Measurements from ENCODE around the gene MEA1. TPM values are rescaled to one million over a fixed set of nuclear protein-coding genes. Genes with fewer than 3 reads are reported as not detected.

The MEA1 gene
- total and polyA plus RNA-seq, 2 experiments from 2014 or later: 70.5 to 205 TPM

DNA sequence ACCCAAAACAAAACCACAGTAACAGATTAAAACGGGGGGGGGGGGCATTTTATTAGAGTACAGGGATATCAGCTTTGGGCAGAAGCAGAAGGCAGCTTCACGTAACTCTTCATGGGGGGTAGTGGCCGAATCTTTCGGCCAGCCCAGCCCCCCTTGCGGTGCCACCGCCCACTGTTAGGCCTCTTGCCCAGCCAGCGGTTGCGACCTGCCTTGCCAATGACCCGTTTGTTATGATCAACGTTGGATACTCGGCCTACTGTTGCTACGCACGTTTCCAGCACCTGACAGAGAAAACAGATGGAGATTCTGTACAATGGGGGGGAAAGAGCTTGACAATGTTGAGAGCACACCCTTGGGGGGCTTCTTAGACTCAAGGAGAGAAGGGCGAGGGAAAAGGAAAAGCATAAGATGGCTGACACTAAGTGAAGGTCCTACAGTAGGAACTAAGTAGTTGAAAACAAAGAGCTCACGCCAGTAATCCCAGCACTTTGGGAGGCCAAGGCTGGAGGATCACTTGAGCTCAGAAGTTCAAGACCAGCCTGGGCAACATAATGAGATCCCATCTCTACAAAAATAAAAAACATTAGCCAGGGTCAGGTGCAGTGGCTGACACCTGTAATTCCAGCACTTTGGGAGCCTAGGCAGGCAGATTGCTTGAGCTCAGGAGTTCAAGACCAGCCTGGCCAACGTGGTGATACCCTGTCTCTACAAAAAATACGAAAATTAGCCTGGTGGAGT is 40.6 kb upstream of the MEA1 start (continued):
- TF ChIP-seq, protein P1, sequence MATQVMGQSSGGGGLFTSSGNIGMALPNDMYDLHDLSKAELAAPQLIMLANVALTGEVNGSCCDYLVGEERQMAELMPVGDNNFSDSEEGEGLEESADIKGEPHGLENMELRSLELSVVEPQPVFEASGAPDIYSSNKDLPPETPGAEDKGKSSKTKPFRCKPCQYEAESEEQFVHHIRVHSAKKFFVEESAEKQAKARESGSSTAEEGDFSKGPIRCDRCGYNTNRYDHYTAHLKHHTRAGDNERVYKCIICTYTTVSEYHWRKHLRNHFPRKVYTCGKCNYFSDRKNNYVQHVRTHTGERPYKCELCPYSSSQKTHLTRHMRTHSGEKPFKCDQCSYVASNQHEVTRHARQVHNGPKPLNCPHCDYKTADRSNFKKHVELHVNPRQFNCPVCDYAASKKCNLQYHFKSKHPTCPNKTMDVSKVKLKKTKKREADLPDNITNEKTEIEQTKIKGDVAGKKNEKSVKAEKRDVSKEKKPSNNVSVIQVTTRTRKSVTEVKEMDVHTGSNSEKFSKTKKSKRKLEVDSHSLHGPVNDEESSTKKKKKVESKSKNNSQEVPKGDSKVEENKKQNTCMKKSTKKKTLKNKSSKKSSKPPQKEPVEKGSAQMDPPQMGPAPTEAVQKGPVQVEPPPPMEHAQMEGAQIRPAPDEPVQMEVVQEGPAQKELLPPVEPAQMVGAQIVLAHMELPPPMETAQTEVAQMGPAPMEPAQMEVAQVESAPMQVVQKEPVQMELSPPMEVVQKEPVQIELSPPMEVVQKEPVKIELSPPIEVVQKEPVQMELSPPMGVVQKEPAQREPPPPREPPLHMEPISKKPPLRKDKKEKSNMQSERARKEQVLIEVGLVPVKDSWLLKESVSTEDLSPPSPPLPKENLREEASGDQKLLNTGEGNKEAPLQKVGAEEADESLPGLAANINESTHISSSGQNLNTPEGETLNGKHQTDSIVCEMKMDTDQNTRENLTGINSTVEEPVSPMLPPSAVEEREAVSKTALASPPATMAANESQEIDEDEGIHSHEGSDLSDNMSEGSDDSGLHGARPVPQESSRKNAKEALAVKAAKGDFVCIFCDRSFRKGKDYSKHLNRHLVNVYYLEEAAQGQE (IDR thresholded peaks at IDR 0.05; ENCODE audit: unreplicated experiment): no peak
- TF ChIP-seq NANOG (IDR thresholded peaks at IDR 0.05; ENCODE audit: borderline replicate concordance) (no peak), JUNB (IDR thresholded peaks at IDR 0.05; ENCODE audit: unreplicated experiment) (no peak), STAT1 (IDR thresholded peaks at IDR 0.05; ENCODE audit: unreplicated experiment) (no peak), CREB1 (CRISPR knock-in tag; IDR thresholded peaks at IDR 0.05; ENCODE audit: low read depth) (no peak), EZH2 (IDR thresholded peaks at IDR 0.05; ENCODE audit: low read depth, unreplicated experiment) (no peak), POLR2AphosphoS5 (IDR thresholded peaks at IDR 0.05; ENCODE audit: low read depth) (no peak), EZH2phosphoT487 (IDR thresholded peaks at IDR 0.05; ENCODE audit: unreplicated experiment) (no peak)

DNA sequence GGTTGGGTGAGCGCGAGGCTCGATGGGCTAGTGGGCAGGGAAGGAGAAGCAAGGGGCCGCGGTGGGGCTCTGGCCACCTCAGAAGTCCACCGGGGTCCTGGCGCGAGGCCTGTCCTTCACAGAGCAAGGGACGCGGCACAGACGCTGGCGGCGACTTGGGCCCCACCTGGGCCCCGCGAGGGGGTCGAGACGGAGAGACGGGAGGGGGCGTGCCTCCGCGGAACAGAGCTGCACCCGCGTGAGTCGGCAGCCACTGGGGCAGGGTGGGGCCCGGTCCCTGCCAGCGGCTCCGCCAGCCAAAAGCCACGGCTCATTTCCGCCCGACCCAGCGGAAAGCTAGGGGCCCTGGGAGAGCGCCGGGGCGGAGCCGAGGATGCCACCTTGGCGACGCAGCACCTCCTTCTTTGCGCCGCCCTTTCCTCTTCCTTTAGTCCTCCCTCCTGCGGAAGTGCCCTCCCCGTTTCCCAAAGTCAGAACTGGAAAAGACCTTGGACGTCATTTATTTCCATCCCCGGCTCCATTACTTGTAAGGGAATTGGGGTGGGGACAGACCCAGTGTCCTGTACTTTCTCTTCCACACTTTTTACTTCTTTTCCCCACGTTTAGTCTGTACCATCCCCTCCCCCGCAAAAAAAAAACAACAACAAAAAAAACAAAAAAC is 39.9 kb upstream of the MEA1 start, which contains the start of gene CUL7:
Gene CUL7 (minus strand): TSS at position 307 of the 661 bp plus-strand sequence. CDS start 1,063 bp downstream, outside the sequence.
- Histone ChIP-seq H2AFZ (peak within 1 kb of the TSS; percentile 83), H3K9me2 (ENCODE audit: insufficient read depth) (no peaks in the 10 kb centered on the region), H3F3A (replicated peaks; ENCODE audit: low read depth) (peaks cover 17% of the 10 kb centered on the region; the same call in 1 of the 2 replicates), H3K4me2 (peak within 1 kb of the TSS; percentile 97), H3K79me2 (replicated peaks; ENCODE audit: insufficient read depth) (peaks cover 20% of the 10 kb centered on the region), H3K4me3 (peak within 1 kb of the TSS; percentile 88), H3K27me3 (ENCODE audit: insufficient read depth) (no peaks in the 10 kb centered on the region), H3K27ac (ENCODE audit: low read depth) (peak within 1 kb of the TSS; percentile 93), H3K4me1 (ENCODE audit: insufficient read depth) (peaks cover 12% of the 10 kb centered on the region), H3K36me3 (ENCODE audit: insufficient read depth) (peaks cover 5% of the 10 kb centered on the region; the same call in 1 of the 2 replicates), H4K20me1 (replicated peaks; ENCODE audit: insufficient read depth) (no peaks in the 10 kb centered on the region)
- peak; percentile 98 for DNase-seq (ENCODE audit: low spot score)
- Mint-ChIP-seq H3K4me1 (peaks cover 43% of the 10 kb centered on the region), H3K27me3 (ENCODE audit: insufficient read depth, low read depth, poor library complexity) (peaks cover 10% of the 10 kb centered on the region), H3K9me3 (no peaks in the 10 kb centered on the region; the same call in 1 of the 3 replicates), H3K4me3 (peak within 1 kb of the TSS; percentile 87), H3K36me3 (ENCODE audit: low read depth) (peaks cover 44% of the 10 kb centered on the region), H3K27ac (peak within 1 kb of the TSS; percentile 98)
- peak; percentile 95 for ATAC-seq
- no peak for TF ChIP-seq EZH2 (IDR thresholded peaks at IDR 0.05; ENCODE audit: low read depth, unreplicated experiment)
- TF ChIP-seq, protein P1 (IDR thresholded peaks at IDR 0.05; ENCODE audit: unreplicated experiment): peak; percentile 11
- no peak for TF ChIP-seq ZNF114 (CRISPR knock-in tag; IDR thresholded peaks at IDR 0.05)
- TF ChIP-seq STAT1 (IDR thresholded peaks at IDR 0.05; ENCODE audit: unreplicated experiment): no peak
- peak; percentile 49 for TF ChIP-seq CREB1 (CRISPR knock-in tag; IDR thresholded peaks at IDR 0.05; ENCODE audit: low read depth)
- TF ChIP-seq EZH2phosphoT487 (IDR thresholded peaks at IDR 0.05; ENCODE audit: unreplicated experiment): no peak
- peak; percentile 85 for TF ChIP-seq POLR2AphosphoS5 (IDR thresholded peaks at IDR 0.05; ENCODE audit: low read depth)
- TF ChIP-seq, protein P2, sequence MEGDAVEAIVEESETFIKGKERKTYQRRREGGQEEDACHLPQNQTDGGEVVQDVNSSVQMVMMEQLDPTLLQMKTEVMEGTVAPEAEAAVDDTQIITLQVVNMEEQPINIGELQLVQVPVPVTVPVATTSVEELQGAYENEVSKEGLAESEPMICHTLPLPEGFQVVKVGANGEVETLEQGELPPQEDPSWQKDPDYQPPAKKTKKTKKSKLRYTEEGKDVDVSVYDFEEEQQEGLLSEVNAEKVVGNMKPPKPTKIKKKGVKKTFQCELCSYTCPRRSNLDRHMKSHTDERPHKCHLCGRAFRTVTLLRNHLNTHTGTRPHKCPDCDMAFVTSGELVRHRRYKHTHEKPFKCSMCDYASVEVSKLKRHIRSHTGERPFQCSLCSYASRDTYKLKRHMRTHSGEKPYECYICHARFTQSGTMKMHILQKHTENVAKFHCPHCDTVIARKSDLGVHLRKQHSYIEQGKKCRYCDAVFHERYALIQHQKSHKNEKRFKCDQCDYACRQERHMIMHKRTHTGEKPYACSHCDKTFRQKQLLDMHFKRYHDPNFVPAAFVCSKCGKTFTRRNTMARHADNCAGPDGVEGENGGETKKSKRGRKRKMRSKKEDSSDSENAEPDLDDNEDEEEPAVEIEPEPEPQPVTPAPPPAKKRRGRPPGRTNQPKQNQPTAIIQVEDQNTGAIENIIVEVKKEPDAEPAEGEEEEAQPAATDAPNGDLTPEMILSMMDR (conservative IDR thresholded peaks at IDR 0.05; ENCODE audit: low read depth in 2 of 2): 0 out of 4 replicates have a peak, but pooled peaks of 1 of the 2 experiments have one; percentile 8
